HEK293T (cell line): ENCODE results near the gene TRAF3.

Experiments used
- CTCF ChIA-PET: fragments of 350-600 bp; formaldehyde crosslinking; extraction: SDS; loops from one replicate; lab custom pipeline; 2021; ENCODE audit warnings: antibody characterized with exemption, inconsistent platforms; lab: Yijun Ruan, JAX
- POLR2A ChIA-PET: fragments of 350-600 bp; formaldehyde crosslinking; extraction: SDS; loops from one replicate; lab custom pipeline; 2020; ENCODE audit warnings: antibody characterized with exemption, inconsistent platforms; lab: Yijun Ruan, JAX
- DNase-seq: peaks from one replicate; pipeline ENCODE4 v3.0.0; 2012; ENCODE audit warnings: mixed read lengths; ENCODE audit errors: extremely low spot score
- ARNT ChIP-seq: fragments of 450-650 bp; IDR thresholded peaks from 2 replicates; pipeline ENCODE4 v1.6.1; 2017; ENCODE audit warnings: mild to moderate bottlenecking
- BHLHE40 ChIP-seq: fragments of 450-650 bp; IDR thresholded peaks from 2 replicates; pipeline ENCODE4 v1.6.1; 2016; ENCODE audit warnings: mild to moderate bottlenecking, moderate library complexity, borderline replicate concordance
- CTBP1 ChIP-seq: fragments of 450-650 bp; IDR thresholded peaks from 2 replicates; pipeline ENCODE4 v1.6.1; 2016; ENCODE audit warnings: borderline replicate concordance
- ELF4 ChIP-seq: fragments of 450-650 bp; IDR thresholded peaks from 2 replicates; pipeline ENCODE4 v1.6.1; 2017; ENCODE audit warnings: antibody characterized with exemption
- FOXA1 ChIP-seq: fragments of 450-650 bp; IDR thresholded peaks from 2 replicates; pipeline ENCODE4 v1.6.1; 2016; ENCODE audit warnings: mild to moderate bottlenecking
- FOXK2 ChIP-seq: fragments of 450-650 bp; IDR thresholded peaks from 2 replicates; pipeline ENCODE4 v1.6.1; 2016; ENCODE audit warnings: mild to moderate bottlenecking
- FOXM1 ChIP-seq: fragments of 450-650 bp; IDR thresholded peaks from 2 replicates; pipeline ENCODE4 v1.6.1; 2017; ENCODE audit warnings: mild to moderate bottlenecking, borderline replicate concordance
- HDGF ChIP-seq: fragments of 450-650 bp; IDR thresholded peaks from 2 replicates; pipeline ENCODE4 v1.6.1; 2017; ENCODE audit warnings: antibody characterized with exemption, borderline replicate concordance
- L3MBTL2 ChIP-seq: fragments of 450-650 bp; conservative IDR thresholded peaks from 2 replicates; pipeline ENCODE4 v1.6.1; 2016; ENCODE audit warnings: mild to moderate bottlenecking
- LEF1 ChIP-seq: fragments of 450-650 bp; IDR thresholded peaks from 2 replicates; pipeline ENCODE4 v1.6.1; 2017; ENCODE audit warnings: mild to moderate bottlenecking, borderline replicate concordance
- NFRKB ChIP-seq: fragments of 450-650 bp; IDR thresholded peaks from 2 replicates; pipeline ENCODE4 v1.6.1; 2016; ENCODE audit warnings: mild to moderate bottlenecking, moderate library complexity
- SP1 ChIP-seq: fragments of 450-650 bp; IDR thresholded peaks from 2 replicates; pipeline ENCODE4 v1.6.1; 2017
- SUZ12 ChIP-seq: fragments of 450-650 bp; IDR thresholded peaks from 2 replicates; pipeline ENCODE4 v1.6.1; 2016; ENCODE audit warnings: mild to moderate bottlenecking
- TARDBP ChIP-seq: fragments of 450-650 bp; IDR thresholded peaks from 2 replicates; pipeline ENCODE4 v1.6.1; 2016
- ZNF384 ChIP-seq: fragments of 450-650 bp; IDR thresholded peaks from 2 replicates; pipeline ENCODE4 v1.6.1; 2016

Gene TRAF3

DNA sequence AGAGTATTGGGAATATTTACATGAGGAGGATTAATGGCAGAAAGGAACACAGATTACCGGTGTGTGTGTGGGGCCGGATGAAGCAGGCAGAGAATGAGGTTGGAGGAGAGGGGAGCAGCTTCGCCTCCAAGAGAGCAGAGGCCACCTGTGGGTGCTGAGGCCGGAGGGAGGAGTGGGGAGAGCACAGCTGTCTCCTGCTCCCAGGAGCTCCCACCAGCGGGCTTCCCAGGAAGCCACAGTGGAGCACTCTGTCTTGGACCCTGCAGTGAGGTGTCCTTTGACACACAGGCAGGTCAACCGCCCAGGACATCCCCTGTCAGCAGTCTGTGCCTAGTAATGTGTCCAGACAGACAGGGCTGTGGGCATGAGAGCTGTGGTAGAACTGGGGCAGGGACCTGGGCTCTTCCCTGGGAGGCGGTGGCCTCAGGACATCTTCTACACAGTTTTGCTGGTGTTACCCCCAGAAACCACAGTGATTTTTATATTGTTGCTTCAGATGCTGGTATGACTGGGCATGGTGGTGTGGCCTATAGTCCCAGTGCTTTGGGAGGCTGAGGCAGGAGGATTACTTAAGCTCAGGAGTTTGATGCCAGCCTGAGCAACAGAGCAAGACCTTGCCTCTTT is 126.8 kb downstream of the TRAF3 start:
- POLR2A ChIA-PET = no interaction called here
- no peak for DNase-seq
- TF ChIP-seq LEF1 = no peak
- no peak for TF ChIP-seq L3MBTL2
- TF ChIP-seq NFRKB = no peak
- TF ChIP-seq HDGF = no peak
- no peak for TF ChIP-seq SUZ12
- no peak for TF ChIP-seq CTBP1
- no peak for TF ChIP-seq ZNF384
- CTCF ChIA-PET = interaction anchor here (0.7 kb wide), 1 partner anchor 138 kb away, joined by 3 read pairs; no protein-coding TSS in a partner anchor

DNA sequence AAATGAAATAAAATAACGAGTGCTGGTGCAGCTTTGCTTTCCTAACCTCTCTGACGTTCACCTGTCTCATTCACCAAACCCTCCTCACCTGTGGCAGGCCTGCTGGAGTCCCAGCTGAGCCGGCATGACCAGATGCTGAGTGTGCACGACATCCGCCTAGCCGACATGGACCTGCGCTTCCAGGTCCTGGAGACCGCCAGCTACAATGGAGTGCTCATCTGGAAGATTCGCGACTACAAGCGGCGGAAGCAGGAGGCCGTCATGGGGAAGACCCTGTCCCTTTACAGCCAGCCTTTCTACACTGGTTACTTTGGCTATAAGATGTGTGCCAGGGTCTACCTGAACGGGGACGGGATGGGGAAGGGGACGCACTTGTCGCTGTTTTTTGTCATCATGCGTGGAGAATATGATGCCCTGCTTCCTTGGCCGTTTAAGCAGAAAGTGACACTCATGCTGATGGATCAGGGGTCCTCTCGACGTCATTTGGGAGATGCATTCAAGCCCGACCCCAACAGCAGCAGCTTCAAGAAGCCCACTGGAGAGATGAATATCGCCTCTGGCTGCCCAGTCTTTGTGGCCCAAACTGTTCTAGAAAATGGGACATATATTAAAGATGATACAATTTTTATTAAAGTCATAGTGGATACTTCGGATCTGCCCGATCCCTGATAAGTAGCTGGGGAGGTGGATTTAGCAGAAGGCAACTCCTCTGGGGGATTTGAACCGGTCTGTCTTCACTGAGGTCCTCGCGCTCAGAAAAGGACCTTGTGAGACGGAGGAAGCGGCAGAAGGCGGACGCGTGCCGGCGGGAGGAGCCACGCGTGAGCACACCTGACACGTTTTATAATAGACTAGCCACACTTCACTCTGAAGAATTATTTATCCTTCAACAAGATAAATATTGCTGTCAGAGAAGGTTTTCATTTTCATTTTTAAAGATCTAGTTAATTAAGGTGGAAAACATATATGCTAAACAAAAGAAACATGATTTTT is 128.2 kb downstream of the TRAF3 start:
- no peak for TF ChIP-seq FOXA1
- no peak for TF ChIP-seq TARDBP
- TF ChIP-seq FOXM1 = no peak
- no peak for TF ChIP-seq BHLHE40
- no peak for TF ChIP-seq L3MBTL2
- no peak for TF ChIP-seq NFRKB
- TF ChIP-seq LEF1 = no peak
- TF ChIP-seq FOXK2 = no peak
- TF ChIP-seq HDGF = no peak
- no peak for DNase-seq
- CTCF ChIA-PET = no interaction called here
- POLR2A ChIA-PET = no interaction called here

DNA sequence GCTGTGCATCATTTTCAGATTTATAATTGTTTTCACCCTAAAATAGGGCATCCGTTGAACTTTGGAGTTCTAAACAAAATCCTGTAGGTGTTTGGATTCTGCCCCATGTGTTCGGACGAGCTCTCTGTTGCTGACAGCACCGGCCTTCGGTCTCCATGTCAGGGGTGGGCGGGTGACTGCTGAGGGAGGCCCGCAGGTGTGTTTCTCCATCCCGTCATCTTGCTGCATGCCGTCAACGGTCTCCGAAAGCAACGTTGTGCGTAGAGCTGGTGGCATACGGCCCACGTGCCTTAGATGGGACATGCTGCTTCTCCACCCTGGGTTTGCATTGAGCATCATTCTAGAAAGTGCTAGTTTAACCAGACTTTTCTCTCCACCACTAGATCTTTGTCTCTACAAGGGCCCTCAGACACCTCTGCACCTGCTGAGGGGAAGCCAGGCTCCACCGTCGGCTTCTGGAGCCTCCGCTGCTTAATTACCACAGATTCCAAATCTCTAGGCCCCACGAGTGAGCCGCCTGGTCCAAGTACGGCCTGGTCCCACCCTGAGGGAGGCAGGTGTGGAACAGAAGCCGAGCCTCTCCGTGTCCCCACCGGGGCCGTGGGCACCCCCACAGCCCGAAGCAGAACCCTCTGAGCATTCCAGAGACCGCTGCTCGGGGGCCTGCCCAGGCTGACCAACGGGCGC is 129.5 kb downstream of the TRAF3 start:
- no peak for TF ChIP-seq NFRKB
- TF ChIP-seq FOXK2 = no peak
- POLR2A ChIA-PET = no interaction called here
- CTCF ChIA-PET = no interaction called here
- no peak for DNase-seq

DNA sequence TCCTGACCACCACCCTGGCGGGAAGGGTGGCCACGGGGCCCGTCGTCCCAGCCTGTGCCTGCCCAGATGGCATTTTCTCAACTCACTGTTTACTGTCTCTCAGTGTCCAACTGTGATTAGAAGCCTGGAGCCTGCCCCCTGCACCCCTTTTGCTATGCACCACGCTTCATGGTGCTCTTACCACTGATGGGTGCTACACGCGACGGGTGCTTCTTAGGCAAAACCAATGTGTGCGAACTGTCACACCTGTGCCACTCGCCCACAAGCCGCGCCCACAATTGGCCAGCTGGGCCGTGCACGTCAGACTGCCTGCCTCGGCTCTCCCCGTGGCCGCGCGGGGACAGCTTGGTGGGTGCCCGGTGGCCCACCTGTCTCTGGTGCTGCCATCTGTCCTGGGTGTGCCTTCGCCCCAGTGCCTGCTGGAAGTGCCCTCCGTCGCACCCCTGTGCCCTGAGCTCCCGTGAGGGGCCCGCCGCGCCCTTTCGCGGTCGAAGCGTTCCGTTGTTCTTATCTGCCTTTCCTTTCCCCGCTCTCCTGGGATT is 130.1 kb downstream of the TRAF3 start:
- no peak for DNase-seq
- ChIA-PET POLR2A (no interaction called here), CTCF (no interaction called here)
- TF ChIP-seq TARDBP = no peak
- no peak for TF ChIP-seq LEF1
- no peak for TF ChIP-seq ELF4
- TF ChIP-seq CTBP1 = no peak
- no peak for TF ChIP-seq FOXA1
- no peak for TF ChIP-seq ZNF384
- no peak for TF ChIP-seq FOXM1
- TF ChIP-seq ARNT = no peak
- no peak for TF ChIP-seq L3MBTL2
- TF ChIP-seq SP1 = no peak
- no peak for TF ChIP-seq BHLHE40

DNA sequence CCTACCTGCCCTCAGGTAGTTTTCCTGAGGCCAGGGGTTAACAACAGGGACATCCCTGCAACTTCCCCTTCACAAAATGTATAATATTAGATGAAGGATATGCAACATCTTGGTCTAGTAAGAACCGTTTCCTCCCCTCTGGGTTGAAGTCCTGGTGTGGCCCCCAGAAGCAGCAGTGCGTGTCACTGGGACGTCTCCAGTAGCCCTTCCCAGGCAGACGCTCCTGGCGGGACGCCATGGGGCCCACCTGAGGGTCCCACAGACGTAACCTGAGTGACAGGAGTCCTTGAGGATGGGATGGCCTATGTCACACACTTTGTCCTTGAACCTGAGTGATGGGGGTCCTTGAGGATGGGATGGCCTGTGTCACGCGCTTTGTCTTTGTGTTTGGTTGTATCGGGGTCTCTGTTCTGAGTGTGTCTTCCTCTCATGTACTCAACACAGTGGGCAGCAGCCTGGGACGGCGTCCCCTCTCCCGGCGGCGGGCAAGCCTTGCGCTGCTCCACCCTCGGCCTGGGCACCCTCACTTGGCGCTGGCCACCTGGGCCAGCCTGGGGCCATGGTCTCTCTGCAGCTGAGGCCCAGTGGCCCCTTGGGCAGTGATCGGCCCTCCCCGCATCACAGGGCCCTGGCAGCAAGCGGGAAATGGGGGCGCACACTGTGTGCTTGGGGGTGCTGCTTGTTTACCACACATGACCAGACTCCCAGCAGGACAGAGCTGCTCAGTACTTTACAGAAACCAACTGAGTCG is 130.9 kb downstream of the TRAF3 start:
- TF ChIP-seq NFRKB (no peak), FOXK2 (no peak), L3MBTL2 (no peak), SUZ12 (no peak), FOXM1 (no peak)
- CTCF ChIA-PET = no interaction called here

DNA sequence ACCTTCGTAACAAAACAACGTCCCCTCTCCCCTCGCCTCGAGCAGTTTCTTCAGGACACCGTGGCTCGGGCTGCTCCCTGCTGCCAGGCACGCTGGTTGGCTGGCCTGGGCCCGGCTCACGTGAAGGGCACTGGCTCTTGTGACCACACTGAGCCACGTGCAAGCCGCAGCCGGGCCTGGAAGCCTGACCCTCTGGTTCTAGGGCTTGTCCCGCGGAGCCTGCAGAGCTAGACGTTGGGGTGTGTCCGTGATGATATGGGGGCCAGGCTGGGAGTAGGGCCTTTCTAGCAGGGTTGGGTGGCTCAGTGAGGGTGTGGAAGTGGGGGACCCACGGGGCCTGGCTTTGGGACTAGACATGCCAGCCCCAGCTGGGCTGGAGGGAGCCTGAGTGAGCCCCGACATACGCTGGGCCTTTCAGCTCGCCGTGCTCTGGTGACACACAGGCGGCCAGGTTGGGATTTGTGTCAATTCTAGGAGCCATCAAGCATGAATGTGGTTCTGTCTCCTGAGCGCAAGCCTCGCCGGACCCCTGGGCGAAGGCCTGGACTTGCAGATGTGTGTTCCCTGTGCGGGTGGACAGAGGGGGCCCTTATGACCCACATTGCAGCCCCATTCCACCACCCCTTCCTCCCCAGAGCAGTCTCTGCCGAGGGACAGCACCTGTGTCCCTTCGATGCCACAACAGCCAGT is 131.7 kb downstream of the TRAF3 start:
- ChIA-PET POLR2A (no interaction called here), CTCF (no interaction called here)
- no peak for TF ChIP-seq FOXM1
- no peak for TF ChIP-seq SUZ12
- TF ChIP-seq FOXA1 = no peak
- TF ChIP-seq ELF4 = no peak
- TF ChIP-seq SP1 = no peak
- no peak for TF ChIP-seq LEF1
- DNase-seq = no peak

More for the DNA sequence above, 130.9 kb downstream of the TRAF3 start:
- DNase-seq = no peak
- POLR2A ChIA-PET = no interaction called here

DNA sequence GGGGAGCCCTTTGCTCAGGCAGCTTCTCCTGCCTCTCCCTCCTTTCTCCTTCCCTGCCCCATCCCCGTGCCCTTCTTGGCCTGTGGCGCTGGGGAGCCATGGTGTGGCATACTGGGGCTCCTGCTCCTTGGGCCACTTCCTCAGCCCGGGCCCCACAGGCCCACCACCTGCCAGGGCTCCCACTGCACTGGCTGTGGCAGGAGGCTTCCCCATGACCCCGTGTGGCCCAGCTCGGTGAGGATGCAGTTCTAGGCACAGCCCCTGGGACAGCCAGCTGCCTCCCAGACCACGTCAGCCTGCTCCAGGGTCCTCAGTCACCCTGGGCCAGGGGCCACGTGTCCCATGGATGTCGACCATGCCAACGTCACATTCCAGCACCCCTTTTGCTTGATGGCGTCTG is 132.2 kb downstream of the TRAF3 start:
- DNase-seq = no peak
- CTCF ChIA-PET = no interaction called here
- TF ChIP-seq SP1 = no peak
- no peak for TF ChIP-seq FOXM1
- POLR2A ChIA-PET = no interaction called here
